Measurements from ENCODE around the gene LINS1.

LINS1 gene

GRCh38 chr15:100627789-100628395 is 25.9 kb upstream of the LINS1 start:
- in situ Hi-C loops (cut with HindIII; ENCODE audit: low sequenced_read_pairs) = no loop called here
- TF ChIP-seq CTCF (IDR thresholded peaks at IDR 0.05; ENCODE audit: low read depth, low read length, missing control alignments) = peak; percentile 67
- DNase-seq (ENCODE audit: low read depth) = peak; percentile 71
- no peak overlapping the region for H3K4me3 ChIP-seq (ENCODE audit: low read depth, low read length)

DNA sequence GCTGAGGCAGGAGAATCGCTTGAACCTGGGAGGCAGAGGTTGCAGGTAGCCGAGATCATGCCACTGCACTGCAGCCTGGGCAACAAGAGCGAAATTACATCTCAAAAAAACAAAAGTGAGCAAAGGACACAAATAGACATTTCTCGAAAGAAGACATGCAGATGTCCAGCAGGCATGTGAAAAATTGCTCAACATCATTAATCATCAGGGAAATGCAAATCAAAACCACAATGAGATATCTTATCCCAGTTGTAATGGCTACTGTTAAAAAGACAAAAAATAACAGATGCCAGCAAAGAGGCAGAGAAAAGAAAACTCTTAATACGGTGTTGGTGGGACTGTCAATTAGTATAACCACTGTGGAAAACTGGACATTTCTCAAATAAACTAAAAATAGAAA is 21.3 kb upstream of the LINS1 start:
- TF ChIP-seq CTCF (IDR thresholded peaks at IDR 0.05; ENCODE audit: low read depth, low read length, missing control alignments) = no peak
- no peak overlapping the region for H3K4me3 ChIP-seq (ENCODE audit: low read depth, low read length)
- DNase-seq (ENCODE audit: low read depth) = peak; percentile 20
- in situ Hi-C loops (cut with HindIII; ENCODE audit: low sequenced_read_pairs) = no loop called here

GRCh38 chr15:100616700-100617099 is 14.7 kb upstream of the LINS1 start:
- in situ Hi-C loops (cut with HindIII; ENCODE audit: low sequenced_read_pairs) = no loop called here
- no peak overlapping the region for H3K4me3 ChIP-seq (ENCODE audit: low read depth, low read length)

DNA sequence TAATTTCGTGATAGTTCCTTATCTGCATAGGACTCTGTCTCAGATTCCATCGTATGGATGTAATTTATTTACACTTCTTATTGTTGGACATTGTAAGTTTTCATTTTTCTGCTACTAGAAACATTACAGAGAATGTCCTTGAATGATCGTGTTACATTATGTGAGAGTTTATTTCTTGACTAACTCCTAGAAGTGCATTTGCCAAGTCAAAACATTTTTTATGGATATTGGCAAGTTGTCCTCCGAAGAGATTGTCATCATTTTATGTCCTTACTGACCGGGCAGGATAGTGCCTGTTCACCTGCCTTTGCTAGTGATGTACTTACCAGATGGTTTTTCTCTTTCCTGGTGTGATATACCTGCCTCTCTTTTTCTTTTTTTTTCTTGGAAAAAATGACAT is 13.8 kb upstream of the LINS1 start:
- in situ Hi-C loops (cut with HindIII; ENCODE audit: low sequenced_read_pairs) = no loop called here
- no peak for DNase-seq (ENCODE audit: low read depth)
- TF ChIP-seq CTCF (IDR thresholded peaks at IDR 0.05; ENCODE audit: low read depth, low read length, missing control alignments) = no peak
- no peak overlapping the region for H3K4me3 ChIP-seq (ENCODE audit: low read depth, low read length)

More at GRCh38 chr15:100616700-100617099, 14.7 kb upstream of the LINS1 start:
- no peak for TF ChIP-seq CTCF (IDR thresholded peaks at IDR 0.05; ENCODE audit: low read depth, low read length, missing control alignments)
- no peak for DNase-seq (ENCODE audit: low read depth)

GRCh38 chr15:100614918-100615317 is 12.9 kb upstream of the LINS1 start:
- in situ Hi-C loops (cut with HindIII; ENCODE audit: low sequenced_read_pairs) = no loop called here
- no peak for TF ChIP-seq CTCF (IDR thresholded peaks at IDR 0.05; ENCODE audit: low read depth, low read length, missing control alignments)

DNA sequence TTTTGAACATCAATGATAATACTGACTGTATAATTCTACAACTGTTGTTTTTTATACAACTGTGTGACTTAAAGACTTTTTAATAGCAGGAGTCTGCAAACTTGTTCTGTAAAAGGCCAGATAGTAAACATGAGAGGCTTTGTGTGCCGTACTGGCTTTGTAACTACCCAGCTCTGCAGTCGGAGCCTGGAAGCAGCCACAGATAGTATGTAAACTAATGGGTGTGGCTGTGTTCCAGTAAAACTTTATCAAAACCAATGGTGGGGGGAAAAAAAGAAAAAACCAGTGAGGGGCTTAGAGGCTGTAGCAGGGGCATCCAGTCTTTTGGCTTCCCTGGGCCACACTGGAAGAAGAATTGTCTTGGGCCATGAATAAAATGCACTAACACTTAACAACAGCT is 12.4 kb upstream of the LINS1 start:
- no peak for DNase-seq (ENCODE audit: low read depth)
- H3K4me3 ChIP-seq (ENCODE audit: low read depth, low read length) = no peak overlapping the region
- TF ChIP-seq CTCF (IDR thresholded peaks at IDR 0.05; ENCODE audit: low read depth, low read length, missing control alignments) = no peak
- in situ Hi-C loops (cut with HindIII; ENCODE audit: low sequenced_read_pairs) = no loop called here

More at GRCh38 chr15:100614918-100615317, 12.9 kb upstream of the LINS1 start:
- no peak for DNase-seq (ENCODE audit: low read depth)
- no peak overlapping the region for H3K4me3 ChIP-seq (ENCODE audit: low read depth, low read length)

Measured in astrocyte of the cerebellum (primary cell).